HCT116 (cell line): ENCODE measurements around the gene C4BPB.

Experiments
- CEBPB ChIP-seq: IDR thresholded peaks from 2 replicates; pipeline ENCODE4 v1.6.1; 2012; ENCODE audit warnings: low read depth
- CTCF ChIP-seq, 3 experiments: fragments of 200-600 bp in 1 of 3; sonication (generic) in 1 of 3; IDR thresholded peaks in 2 of 3; conservative IDR thresholded peaks in 1 of 3; 2 replicates each; pipeline ENCODE4 v1.5.1; 2012 to 2017; ENCODE audit warnings: low read depth in 2 of 3, low read length in 2 of 3, antibody characterized with exemption in 1 of 3, borderline replicate concordance in 1 of 3, control low read depth in 1 of 3, mild to moderate bottlenecking in 1 of 3, mixed read lengths in 1 of 3, mixed run types in 1 of 3, moderate library complexity in 1 of 3; ENCODE audit not compliant: insufficient read depth in 1 of 3
- ELF1 ChIP-seq: IDR thresholded peaks from 2 replicates; pipeline ENCODE4 v1.6.1; 2012; ENCODE audit warnings: low read depth, borderline replicate concordance
- EZH2 ChIP-seq: fragments of 200-600 bp; sonication (generic); IDR thresholded peaks from 2 replicates; pipeline ENCODE4 v1.6.1; 2017; ENCODE audit warnings: antibody characterized with exemption, mixed run types
- POLR2AphosphoS5 ChIP-seq: IDR thresholded peaks from 2 replicates; pipeline ENCODE4 v1.6.1; 2011; ENCODE audit warnings: mild to moderate bottlenecking, low read depth, low read length, moderate library complexity
- SRF ChIP-seq: IDR thresholded peaks from 2 replicates; pipeline ENCODE4 v1.6.1; 2012; ENCODE audit warnings: low read depth

DNA sequence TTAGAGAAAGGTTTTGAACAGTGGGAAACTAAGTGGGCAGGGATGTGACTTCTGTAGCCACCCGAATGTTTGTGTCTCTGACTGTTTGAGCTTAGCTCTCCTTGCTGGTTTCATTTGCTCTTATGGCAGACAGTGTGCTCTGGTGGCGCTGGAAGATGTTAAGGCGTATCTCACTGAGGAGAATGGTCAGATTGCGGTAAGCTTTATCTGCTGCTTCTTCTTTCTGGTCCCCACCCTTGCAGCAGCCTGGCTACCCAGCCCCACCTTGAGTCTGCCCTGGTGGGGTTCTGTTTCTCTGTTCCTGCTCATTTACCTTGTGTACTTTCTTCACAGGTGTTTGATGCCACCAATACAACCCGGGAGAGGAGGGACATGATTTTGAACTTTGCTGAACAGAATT lies 25.6 kb upstream of the C4BPB start:
- no peak for TF ChIP-seq CEBPB
- TF ChIP-seq CTCF (IDR thresholded peaks at IDR 0.05 in 2 of 3, conservative IDR thresholded peaks at IDR 0.05 in 1 of 3; ENCODE audit: borderline replicate concordance in 1 of 3, insufficient read depth in 1 of 3, low read depth in 2 of 3, low read length in 2 of 3), result no peak
- no peak for TF ChIP-seq ELF1
- TF ChIP-seq EZH2, result no peak
- no peak for TF ChIP-seq POLR2AphosphoS5
- TF ChIP-seq SRF, result no peak
